ENCODE results near the gene EPB41L4A.
"Not testable (repeated sequence)": the region's sequence is repeated elsewhere in the genome, so short reads cannot be mapped to it uniquely, and the experiment has no call there.

The EPB41L4A gene

GRCh38 chr5:112247960-112248359 lies 171.1 kb downstream of the EPB41L4A start:
- no peak for DNase-seq

- no peak for DNase-seq
Observed at GRCh38 chr5:112245656-112246055, 173.4 kb downstream of the EPB41L4A start.

GRCh38 chr5:112239996-112240395 lies 179.1 kb downstream of the EPB41L4A start:
- no peak for DNase-seq

- DNase-seq: no peak
Observed at GRCh38 chr5:112238473-112238872, 180.6 kb downstream of the EPB41L4A start.

- no peak for DNase-seq
Observed at GRCh38 chr5:112237456-112237855, 181.6 kb downstream of the EPB41L4A start.

GRCh38 chr5:112234000-112234399 lies 185.1 kb downstream of the EPB41L4A start:
- no peak for DNase-seq

- no peak for DNase-seq
Observed at GRCh38 chr5:112232667-112233066, 186.4 kb downstream of the EPB41L4A start.

- no peak for DNase-seq
Observed at GRCh38 chr5:112230606-112231005, 188.5 kb downstream of the EPB41L4A start.

- no peak for DNase-seq
Observed at GRCh38 chr5:112228667-112229066, 190.4 kb downstream of the EPB41L4A start.

GRCh38 chr5:112227911-112228631 lies 191.0 kb downstream of the EPB41L4A start:
- no peak for DNase-seq

- no peak for DNase-seq
Observed at GRCh38 chr5:112226215-112226614, 192.9 kb downstream of the EPB41L4A start.

- not testable (repeated sequence) for DNase-seq
Observed at GRCh38 chr5:112222997-112223396, 196.1 kb downstream of the EPB41L4A start.

GRCh38 chr5:112221128-112221527 lies 197.9 kb downstream of the EPB41L4A start:
- no peak for DNase-seq

GRCh38 chr5:112219000-112219399 lies 200.1 kb downstream of the EPB41L4A start:
- no peak for DNase-seq

- DNase-seq: no peak
Observed at GRCh38 chr5:112217843-112218579, 201.1 kb downstream of the EPB41L4A start.

GRCh38 chr5:112216140-112216539 lies 202.9 kb downstream of the EPB41L4A start:
- no peak for DNase-seq

GRCh38 chr5:112210430-112211005 lies 208.6 kb downstream of the EPB41L4A start:
- peak; percentile 36 for DNase-seq

GRCh38 chr5:112208699-112209615 lies 210.1 kb downstream of the EPB41L4A start:
- DNase-seq: peak; percentile 84

GRCh38 chr5:112208195-112208594 lies 210.9 kb downstream of the EPB41L4A start:
- not testable (repeated sequence) for DNase-seq

- no peak for DNase-seq
Observed at GRCh38 chr5:112205846-112206245, 213.2 kb downstream of the EPB41L4A start.

- DNase-seq: no peak
Observed at GRCh38 chr5:112203229-112203628, 215.8 kb downstream of the EPB41L4A start.

GRCh38 chr5:112202694-112203093 lies 216.4 kb downstream of the EPB41L4A start:
- DNase-seq: no peak

- no peak for DNase-seq
Observed at GRCh38 chr5:112201141-112201540, 217.9 kb downstream of the EPB41L4A start.
